Globus pallidus (tissue), 1 donor: ENCODE measurements around the gene MICAL3.
"Not testable (repeated sequence)": the region's sequence is repeated elsewhere in the genome, so short reads cannot be mapped to it uniquely, and the experiment has no call there.

Experiments
- DNase-seq: peaks from one replicate; pipeline ENCODE4 v3.0.0-alpha.2; 2015; ENCODE audit warnings: low spot score

MICAL3 gene

DNA sequence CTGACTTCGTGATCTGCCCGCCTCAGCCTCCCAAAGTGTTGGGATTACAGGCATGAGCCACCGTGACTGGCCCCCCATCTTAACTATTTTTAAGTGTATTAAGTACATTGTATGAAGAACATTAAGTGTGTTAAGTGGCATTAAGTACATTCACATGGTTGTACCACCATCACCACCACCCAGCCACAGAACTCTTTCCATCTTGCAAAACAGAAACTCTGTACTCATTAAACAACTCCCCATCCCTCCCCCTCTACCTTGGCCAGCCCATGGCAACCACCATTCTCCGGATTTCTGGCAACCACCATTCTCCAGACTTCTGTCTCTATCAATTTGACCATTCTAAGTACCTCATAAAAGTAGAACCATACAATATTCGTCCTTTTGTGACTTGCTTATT is 35.6 kb upstream of the MICAL3 start:
- DNase-seq: no peak

DNA sequence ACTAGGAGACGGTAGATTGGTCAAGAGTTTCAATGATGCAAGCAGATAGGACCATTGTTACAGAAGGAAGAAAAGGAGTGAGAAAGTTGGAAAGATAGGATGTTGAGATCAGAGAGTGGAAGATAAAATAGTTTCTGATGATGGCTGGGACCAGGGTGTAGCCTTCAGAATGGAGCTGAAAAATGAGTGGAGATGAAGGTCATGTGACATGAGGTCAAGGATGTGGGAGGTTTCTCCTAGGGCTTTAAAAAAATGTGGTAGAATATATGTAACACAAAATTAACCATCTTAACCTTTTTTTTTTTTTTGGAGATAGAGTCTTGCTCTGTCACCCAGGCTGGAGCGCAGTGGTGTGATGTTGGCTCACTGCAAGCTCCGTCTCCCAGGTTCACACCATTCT is 35.1 kb upstream of the MICAL3 start:
- DNase-seq: no peak

DNA sequence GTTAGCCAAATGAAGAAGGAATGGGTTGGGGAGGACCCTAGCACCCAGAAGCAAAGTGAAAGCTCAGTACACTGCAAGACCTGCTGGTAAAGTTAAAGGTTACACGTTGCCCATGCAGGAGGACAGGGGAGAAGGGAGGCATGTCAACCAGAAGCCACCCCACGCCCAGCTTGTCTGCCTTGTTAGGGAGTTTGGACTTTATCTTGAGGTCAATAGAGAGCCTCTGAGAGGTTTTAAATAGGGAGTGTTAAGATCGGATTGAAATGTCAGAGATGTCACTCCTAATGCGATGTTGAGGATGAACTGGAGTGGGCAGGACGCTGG is 34.7 kb upstream of the MICAL3 start:
- DNase-seq: no peak

DNA sequence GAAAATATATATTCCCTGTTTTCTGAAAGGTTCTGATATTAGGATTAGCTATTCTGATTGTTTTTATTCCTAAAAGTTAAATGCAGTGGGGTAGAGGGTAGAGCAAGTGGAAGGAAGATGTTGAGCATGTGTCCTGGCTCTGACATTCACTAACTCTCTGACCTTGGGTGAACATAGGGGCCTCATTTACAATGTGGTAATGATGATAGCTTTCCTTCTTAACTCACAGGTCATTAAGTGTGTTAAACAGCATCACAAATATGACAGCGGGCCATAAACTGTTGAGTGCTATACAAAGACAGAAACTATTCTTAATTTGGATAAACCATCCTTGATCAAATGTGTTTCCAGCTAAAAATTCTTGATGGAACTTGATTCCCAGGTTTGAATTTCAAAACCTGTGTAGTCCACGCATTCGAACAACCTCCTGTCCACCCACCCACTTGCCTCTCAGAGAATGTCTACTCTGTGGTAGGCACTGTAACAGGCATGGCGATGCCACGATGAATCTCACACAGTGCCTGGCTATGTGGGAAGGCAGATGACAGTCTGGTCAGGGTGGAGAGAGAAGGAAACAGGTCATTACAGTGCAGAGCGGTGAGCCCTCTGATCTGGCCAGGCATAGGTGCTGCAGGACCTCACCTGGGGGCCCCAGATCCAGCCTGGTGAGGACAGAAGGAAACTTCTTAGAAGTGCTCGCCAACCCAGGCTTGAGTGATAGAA is 34.2 kb upstream of the MICAL3 start:
- no peak for DNase-seq

DNA sequence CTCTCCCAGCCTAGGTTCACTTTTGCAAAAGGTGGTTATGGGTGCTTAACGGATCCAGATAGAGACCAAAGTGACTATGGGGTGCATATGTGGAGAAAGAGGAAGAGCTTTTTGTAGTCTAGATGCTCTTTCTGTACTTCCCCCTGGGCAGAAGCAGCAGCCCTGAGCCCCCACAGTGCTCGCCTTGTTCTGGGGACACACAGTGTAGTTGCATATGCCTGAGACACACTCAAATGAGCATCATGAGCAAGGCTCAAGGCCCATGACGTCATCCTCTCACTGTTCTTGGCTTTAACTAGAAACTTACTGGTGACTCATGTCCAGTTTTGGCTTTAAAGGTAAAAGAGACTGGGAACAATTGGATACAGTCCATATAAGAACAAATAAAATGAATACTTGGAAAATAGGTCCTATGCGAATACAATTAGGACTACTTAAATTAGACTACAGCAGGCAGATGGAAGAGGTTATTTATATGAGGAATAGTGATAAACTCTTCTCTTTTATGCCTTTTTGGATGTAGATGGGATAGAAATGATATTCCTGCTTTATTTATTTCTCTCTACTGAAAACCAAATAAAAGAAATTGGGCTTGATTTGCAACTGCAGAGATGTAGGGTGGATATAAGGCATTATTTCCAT is 33.3 kb upstream of the MICAL3 start:
- DNase-seq: peak; percentile 77

DNA sequence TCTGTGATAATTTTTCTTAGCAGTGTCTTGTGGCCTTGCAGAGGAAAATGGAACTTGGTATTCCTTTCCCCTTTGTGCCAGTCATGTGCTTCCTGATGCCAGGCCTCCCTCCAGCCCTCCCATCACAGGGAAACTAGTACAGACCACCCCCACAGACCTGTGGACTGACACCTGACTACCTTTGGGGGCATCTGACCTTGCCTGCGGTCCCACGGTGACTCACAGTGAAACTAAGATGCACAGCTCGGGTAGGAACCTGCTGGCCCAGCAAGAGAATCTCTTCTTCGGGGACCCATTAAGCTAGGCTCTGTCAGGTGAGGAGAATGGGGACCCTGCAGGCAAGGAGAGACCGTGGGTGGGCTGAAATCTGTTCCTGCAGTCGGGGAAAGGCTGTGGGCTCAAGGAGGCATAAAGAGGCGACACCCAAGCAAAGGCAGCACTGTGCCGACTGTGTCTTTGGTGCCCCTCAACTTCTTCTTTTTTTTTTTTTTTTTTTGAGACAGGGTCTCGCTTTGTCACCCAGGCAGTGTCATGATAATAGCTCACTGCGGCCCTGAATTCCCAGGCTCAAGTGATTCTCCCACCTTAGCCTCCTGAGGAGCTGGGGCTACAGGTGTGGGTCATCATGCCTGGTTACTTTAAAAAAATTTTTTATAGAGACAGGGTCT is 32.6 kb upstream of the MICAL3 start:
- DNase-seq: no peak

DNA sequence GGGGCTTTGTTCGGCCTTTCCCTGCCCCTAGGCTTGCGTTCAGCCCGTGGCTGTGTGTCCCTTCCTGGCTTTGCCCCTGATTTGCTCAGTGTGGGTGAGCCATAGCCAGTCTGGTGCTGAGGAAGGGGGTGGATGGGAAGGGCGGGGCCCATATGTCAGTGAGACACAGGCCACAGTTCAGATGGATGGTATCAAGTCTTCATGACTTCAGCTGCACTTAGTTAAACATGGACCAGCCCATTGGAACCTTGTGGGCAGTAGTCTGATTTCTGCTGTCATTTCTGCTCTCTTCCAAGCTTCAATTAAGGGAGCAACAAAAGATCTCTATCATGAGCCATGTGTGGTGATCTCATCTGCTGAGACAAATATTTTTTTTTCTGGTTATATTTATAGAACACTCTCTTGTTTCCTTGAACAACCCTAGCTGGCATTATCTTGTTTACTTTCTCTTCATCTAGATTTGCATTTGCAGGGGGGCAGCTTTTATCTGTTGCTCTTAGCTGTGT is 31.9 kb upstream of the MICAL3 start:
- DNase-seq: peak; percentile 92

DNA sequence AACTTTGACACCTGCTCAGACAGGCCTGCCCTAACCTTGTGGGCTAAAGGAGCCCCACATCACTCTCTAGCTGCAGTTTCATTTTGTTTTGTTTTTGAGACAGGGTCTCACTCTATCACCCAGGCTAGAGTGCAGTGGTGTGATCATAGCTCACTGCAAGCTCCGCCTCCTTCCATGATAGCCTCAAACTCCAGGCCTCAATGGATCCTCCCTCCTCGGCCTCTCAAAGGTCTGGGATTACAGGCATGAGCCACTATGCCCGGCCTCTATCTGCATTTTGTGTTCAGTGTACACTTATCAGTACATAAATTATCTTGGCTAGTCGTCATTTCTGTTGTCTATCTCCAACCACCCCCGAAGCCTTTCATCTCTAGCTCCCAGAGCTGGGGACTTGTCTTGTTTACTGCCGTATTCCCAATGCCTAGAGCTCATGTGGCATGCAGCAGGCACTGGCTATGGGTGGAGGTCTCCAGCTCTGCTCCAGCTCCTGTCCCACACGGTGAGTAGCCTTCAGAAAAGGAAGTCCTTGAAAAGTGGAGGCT is 31.3 kb upstream of the MICAL3 start:
- DNase-seq: no peak

DNA sequence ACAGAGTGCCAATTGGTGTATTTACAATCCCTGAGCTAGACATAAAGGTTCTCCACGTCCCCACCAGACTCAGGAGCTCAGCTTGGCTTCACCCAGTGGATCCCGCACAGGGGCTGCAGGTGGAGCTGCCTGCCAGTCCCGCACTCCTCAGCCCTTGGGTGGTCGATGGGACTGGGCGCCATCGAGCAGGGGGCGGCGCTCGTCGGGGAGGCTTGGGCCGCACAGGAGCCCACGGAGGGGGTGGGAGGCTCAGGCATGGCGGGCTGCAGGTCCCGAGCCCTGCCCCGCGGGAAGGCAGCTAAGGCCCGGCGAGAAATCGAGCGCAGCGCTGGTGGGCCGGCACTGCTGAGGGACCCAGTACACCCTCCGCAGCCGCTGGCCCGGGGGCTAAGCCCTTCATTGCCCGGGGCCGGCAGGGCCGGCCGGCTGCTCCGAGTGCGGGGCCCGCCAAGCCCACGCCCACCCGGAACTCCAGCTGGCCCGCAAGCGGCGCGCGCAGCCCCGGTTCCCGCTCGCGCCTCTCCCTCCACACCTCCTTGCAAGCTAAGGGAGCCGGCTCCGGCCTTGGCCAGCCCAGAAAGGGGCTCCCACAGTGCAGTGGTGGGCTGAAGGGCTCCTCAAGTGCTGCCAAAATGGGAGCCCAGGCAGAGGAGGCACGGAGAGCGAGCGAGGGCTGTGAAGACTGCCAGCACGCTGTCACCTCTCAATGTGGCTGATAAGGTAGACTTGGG is 29.0 kb upstream of the MICAL3 start:
- not testable (repeated sequence) for DNase-seq

DNA sequence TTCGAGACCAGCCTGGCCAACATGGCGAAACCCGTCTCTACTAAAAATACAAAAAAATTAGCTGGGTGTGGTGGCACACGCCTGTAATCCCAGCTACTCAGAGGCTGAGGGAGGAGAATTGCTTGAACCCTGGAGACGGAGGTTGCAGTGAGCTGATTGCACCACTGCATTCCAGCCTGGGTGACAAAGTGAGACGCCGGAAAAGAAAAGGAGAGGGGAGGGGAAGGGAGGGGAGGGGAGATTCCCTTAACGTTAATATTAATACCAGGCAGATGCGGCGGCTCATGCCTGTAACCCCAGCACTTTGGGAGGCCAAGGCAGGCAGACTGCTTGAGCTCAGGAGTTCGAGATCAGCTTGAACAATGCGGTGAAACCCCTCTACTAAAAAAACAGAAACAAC is 26.8 kb upstream of the MICAL3 start:
- not testable (repeated sequence) for DNase-seq

DNA sequence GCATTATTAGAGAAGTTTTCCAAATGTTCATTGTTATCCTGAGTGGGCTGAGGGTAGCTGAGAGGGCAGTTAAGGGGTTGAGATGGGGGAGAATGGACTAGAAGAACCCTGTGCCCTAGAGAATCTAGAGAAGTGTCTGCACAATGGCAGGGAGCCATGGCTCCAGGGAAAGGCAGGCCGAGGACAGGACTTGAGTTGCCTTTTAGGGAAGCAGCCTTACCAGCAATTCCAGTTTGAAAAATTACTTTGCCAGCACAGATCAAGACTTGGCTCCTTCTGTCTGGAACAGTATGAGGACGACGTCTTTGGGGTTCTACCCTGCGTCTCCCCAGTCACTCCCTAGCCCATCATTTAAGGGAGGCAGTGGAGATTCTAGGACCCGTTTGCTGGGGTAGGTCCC is 25.7 kb upstream of the MICAL3 start:
- no peak for DNase-seq

DNA sequence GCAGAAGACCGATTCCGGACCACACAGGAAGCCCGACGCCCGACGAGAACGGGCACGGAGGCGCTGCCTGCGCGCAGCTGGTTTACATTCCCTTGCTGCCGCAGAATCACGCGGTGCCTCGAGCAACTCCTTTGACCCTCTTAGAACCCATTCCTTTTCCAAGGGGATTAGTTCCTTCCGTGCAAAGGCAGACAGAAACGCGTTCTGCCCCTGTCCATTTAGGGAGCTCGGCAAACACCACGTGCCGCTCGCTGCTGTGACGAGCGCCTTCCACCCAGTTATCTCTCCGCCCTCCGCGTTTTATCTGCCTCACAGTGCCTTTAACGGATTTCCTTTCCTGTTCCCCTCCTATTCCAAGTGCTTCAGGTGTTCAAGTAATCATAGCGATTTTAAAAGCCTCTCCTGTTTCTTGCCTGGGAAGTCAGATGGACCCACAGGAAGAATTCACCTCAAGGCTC is 24.1 kb upstream of the MICAL3 start:
- DNase-seq: no peak

DNA sequence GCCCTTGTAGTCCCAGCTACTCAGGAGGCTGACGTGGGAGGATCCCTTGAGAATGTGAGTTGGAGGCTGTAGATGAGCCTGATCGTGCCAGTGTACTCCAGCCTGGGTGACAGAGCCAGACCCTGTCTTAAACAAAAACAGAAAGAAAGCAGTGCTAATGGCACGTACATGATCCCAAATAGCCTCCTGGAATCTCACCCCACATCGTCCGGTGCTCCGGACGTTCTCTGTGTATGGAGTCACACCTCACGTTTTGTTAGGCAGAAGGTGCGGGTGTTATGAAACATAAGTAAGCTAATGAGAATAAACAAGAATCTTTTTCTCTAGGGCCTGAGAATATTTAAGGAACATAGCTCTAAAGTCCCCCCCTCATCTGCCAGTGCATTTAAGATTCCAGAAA is 23.7 kb upstream of the MICAL3 start:
- no peak for DNase-seq

DNA sequence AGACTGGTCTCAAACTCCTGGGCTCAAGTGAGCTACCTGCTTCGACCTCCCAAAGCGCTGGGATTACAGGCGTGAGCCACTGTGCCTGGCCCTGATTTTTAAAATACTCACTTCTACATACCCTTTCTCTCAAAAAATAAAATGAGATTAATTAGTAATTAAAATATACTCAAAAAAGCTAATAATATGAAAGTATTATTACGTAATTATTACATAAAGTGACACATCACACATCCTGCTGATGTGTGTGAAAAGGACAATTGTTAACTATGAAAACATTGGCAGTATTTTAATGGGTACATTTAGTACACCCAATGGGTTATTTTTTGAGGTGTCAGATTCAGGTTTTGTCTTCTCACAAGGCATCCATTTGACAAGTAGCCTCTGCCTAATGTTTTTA is 21.4 kb upstream of the MICAL3 start:
- no peak for DNase-seq

DNA sequence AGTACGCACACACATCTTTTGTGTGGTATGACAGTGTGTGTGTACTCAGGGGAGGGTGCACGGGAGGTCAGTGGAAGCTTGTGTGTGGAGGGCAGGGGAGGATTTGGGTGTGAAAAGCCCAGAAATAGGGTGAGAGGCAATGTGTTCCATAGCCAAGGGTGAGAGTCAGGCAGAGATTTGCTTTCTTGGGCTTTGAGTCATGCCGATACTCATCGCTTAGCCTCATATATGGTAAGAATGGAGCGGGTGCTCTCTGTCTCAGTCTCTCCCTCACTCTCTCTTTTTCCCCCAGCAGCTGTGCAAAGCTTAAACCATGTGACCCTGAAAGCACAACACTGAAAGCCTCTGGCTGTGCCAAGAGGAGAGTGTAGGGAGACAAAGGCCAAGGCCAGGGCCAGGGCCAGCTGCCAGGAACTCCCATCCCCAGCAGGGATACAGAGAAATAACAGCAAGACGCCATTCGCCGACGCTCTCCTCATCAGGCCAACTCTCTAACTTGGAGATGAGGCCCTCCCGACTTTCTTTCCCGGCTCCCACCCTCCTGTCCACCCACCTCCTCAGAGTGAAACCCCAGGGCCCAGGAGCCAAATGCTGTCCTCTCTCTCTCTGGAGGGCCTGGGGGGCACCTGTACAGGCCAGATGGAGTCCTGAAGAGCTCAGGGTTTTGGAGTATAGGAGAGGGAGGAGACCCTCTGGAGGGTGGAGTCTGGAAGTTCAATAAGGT is 20.3 kb upstream of the MICAL3 start:
- DNase-seq: peak; percentile 97

DNA sequence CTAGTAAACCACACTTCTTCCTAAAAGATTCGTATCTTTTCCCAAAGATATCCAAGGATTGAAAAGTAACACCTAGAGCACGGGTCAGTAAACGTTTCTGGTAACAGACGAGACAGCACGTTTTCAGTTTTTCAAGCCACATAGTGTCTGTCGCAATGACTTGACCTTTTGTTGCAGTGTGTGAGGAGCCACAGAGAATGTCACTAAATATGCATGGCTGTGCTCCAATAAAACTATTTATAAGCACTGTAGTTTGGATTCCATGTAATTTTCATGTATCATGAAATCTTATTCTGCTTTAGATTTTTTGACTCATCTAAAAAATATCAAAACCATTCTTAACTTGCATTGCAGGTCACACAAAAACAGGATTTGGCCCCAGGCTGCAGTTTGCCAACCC is 18.3 kb upstream of the MICAL3 start:
- no peak for DNase-seq

DNA sequence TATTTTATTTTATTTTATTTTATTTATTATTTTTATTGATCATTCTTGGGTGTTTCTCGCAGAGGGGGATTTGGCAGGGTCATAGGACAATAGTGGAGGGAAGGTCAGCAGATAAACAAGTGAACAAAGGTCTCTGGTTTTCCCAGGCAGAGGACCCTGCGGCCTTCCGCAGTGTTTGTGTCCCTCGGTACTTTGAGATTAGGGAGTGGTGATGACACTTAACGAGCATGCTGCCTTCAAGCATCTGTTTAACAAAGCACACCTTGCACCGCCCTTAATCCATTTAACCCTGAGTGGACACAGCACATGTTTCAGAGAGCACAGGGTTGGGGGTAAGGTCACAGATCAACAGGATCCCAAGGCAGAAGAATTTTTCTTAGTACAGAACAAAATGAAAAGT is 16.5 kb upstream of the MICAL3 start:
- not testable (repeated sequence) for DNase-seq

DNA sequence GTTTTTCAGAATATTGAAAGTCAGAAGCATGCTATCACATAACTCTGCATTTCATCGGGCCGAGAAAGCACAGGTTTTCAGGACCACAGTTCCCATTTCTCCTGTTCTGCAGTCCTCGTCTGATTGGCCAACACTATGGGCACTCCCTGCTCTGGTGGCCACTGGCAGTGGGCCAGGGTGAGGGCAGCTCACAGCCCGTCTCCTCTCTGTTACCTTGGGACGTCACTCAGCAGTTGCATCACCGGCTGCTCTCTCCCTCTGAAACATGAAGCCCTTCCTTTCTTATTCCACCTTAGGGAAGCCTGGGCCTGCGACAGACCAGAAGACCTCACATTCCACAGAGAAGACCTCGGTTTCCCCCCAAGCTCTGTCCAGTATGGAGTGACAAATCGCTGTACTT is 11.4 kb upstream of the MICAL3 start:
- DNase-seq: no peak

DNA sequence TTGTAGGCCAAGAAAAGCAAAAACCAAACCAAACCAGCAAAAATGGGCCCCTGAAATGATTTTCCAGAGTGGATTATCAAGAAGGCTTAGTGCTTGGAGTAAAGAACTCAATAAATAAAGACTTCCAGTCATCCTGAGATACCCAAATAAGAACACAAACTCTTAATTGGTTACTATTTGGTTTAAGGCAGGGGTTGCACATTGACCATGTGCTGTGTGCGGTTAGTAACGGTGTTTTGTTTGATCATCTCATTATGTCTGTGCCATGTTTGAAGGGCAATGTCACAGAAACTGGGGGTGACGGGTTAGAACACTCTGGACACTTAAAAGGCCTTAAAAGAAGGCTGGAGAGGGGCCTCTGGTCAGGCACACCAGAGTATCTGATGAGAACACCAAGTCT is 9.7 kb upstream of the MICAL3 start:
- DNase-seq: no peak

DNA sequence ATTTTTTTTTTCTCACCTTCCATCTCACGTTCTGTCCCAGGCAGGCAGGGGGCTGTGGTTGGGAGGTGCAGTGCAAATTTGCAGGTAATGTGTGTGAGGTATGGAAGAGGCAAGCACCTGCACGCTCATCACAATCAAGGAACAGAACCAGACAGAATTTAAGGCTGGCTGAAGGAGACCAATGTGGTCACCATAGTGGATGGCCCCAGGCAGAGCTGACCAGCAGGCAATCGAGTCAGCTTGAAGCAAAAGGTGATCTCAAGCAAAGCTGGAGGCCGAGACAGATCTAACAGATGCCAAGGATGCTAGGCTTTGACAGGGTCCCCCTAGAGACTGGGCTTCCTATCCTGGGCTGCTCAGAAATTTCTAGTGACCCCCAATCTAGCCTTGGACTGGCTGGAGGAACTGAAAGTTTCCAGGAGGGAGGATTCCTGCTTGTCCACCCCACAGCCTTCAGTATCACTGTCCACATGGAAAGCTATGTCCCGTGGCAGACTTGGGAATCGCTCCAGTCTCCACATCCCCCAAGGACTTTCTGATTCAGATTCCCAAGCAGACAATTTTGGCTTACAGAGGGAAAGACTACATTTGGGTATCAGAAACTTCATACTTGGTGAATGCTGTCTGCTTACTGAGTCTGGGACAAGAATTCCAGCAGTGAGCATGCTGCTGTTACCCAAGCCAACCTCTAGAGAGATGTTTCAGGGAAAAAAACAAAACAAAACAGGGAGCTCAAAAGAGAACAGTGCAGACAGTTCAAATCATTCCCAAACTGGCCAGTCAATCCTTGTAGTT is 9.0 kb upstream of the MICAL3 start:
- no peak for DNase-seq
